Stimulated activated CD8-positive, alpha-beta memory T cell treated with anti-CD3 and anti-CD28 coated beads, Interleukin-2, amount 100 ng/mL, for 1 hour (primary cell): Measurements from ENCODE around the gene DPP7.

ENCODE experiments used
- DNase-seq, 2 donors: peaks; one replicate each; pipeline ENCODE4 v3.0.0-alpha.2; 2020; ENCODE audit warnings: low read depth in 2 of 2

DPP7 gene

GRCh38 chr9:137111788-137112563 is 2.6 kb downstream of the DPP7 start:
- DNase-seq, result no peak

- DNase-seq, result no peak
Measured at GRCh38 chr9:137110911-137111787, 3.4 kb downstream of the DPP7 start.

GRCh38 chr9:137110147-137110910 is 4.2 kb downstream of the DPP7 start:
- DNase-seq, result no peak

GRCh38 chr9:137109250-137110146 is 5.0 kb downstream of the DPP7 start:
- DNase-seq, result no peak

GRCh38 chr9:137108608-137109249 is 5.8 kb downstream of the DPP7 start:
- DNase-seq, result no peak

GRCh38 chr9:137107982-137108381 is 6.6 kb downstream of the DPP7 start:
- no peak for DNase-seq

- DNase-seq, result no peak
Measured at GRCh38 chr9:137107312-137107921, 7.1 kb downstream of the DPP7 start.

GRCh38 chr9:137106662-137107250 is 7.8 kb downstream of the DPP7 start:
- no peak for DNase-seq

GRCh38 chr9:137105814-137106661 is 8.5 kb downstream of the DPP7 start:
- no peak for DNase-seq

GRCh38 chr9:137103206-137103999 is 11.1 kb downstream of the DPP7 start:
- DNase-seq, result no peak

GRCh38 chr9:137099231-137099630 is 15.3 kb downstream of the DPP7 start:
- no peak for DNase-seq

GRCh38 chr9:137097761-137098462 is 16.6 kb downstream of the DPP7 start:
- no peak for DNase-seq

GRCh38 chr9:137096785-137097546 is 17.6 kb downstream of the DPP7 start:
- DNase-seq, result no peak

- DNase-seq, result peak; percentile 57 to 74
Measured at GRCh38 chr9:137095664-137096517, 18.6 kb downstream of the DPP7 start.

GRCh38 chr9:137089232-137089947 is 25.1 kb downstream of the DPP7 start:
- DNase-seq, result no peak
